Anterior cingulate cortex (tissue), 58 donors: ENCODE measurements around the gene PPP1R27.
"Not testable (repeated sequence)": the region's sequence is repeated elsewhere in the genome, so short reads cannot be mapped to it uniquely, and the experiment has no call there.

Experiments used
- DNase-seq, 58 donors: peaks; one replicate each; lab custom pipeline; 2025; lab: John Stamatoyannopoulos, UW

PPP1R27 gene

GRCh38 chr17:81842725-81843504 lies 8.1 kb upstream of the PPP1R27 start:
- DNase-seq = no peak

- DNase-seq = no peak
Measured at GRCh38 chr17:81842378-81842724, 7.5 kb upstream of the PPP1R27 start.

GRCh38 chr17:81841866-81842265 lies 7.0 kb upstream of the PPP1R27 start:
- no peak for DNase-seq

- no peak for DNase-seq
Measured at GRCh38 chr17:81840826-81841778, 6.3 kb upstream of the PPP1R27 start.

GRCh38 chr17:81840059-81840458 lies 5.2 kb upstream of the PPP1R27 start:
- DNase-seq = not testable (repeated sequence)

GRCh38 chr17:81839301-81839700 lies 4.5 kb upstream of the PPP1R27 start:
- no peak for DNase-seq

GRCh38 chr17:81838753-81839255 lies 4.0 kb upstream of the PPP1R27 start:
- no peak for DNase-seq

GRCh38 chr17:81837641-81838040 lies 2.8 kb upstream of the PPP1R27 start:
- DNase-seq = no peak

GRCh38 chr17:81833921-81834830 lies 674 bp downstream of the PPP1R27 start:
- DNase-seq = no peak

- peak in 57 of 58 donors; percentile 13 to 93 (median 83) for DNase-seq
Measured at GRCh38 chr17:81833160-81833920, 1.5 kb downstream of the PPP1R27 start, which contains the start of gene MCRIP1. Gene MCRIP1 (minus strand): TSS chr17:81833291. CDS start chr17:81824506, 8,785 bp downstream.

- peak in 9 of 58 donors; percentile 9 to 69 (median 30) for DNase-seq
Measured at GRCh38 chr17:81832608-81833159, 2.2 kb downstream of the PPP1R27 start.

GRCh38 chr17:81831957-81832607 lies 2.8 kb downstream of the PPP1R27 start:
- peak in 15 of 58 donors; percentile 6 to 26 (median 11) for DNase-seq

GRCh38 chr17:81831563-81831956 lies 3.3 kb downstream of the PPP1R27 start:
- no peak for DNase-seq

- DNase-seq = no peak
Measured at GRCh38 chr17:81829858-81830257, 5.0 kb downstream of the PPP1R27 start.

GRCh38 chr17:81828656-81829055 lies 6.2 kb downstream of the PPP1R27 start:
- DNase-seq = no peak

- DNase-seq = no peak
Measured at GRCh38 chr17:81825841-81826466, 8.9 kb downstream of the PPP1R27 start.

GRCh38 chr17:81824595-81824994 lies 10.3 kb downstream of the PPP1R27 start:
- no peak for DNase-seq
